Gastrocnemius medialis (tissue), 4 donors: ENCODE data around the gene RELCH.

Experiments
- POLR2A ChIP-seq, 2 donors: fragments of 450-650 bp; IDR thresholded peaks; one replicate each; pipeline ENCODE4 v1.6.1; 2017; ENCODE audit warnings: antibody characterized with exemption in 2 of 2, mild to moderate bottlenecking in 2 of 2, moderate library complexity in 2 of 2
- TF ChIP-seq, protein P1 (sequence below), 5 experiments: fragments of 450-650 bp in 3 of 5; fragments of 200-600 bp in 2 of 5; sonication (generic) in 2 of 5; IDR thresholded peaks in 4 of 5; conservative IDR thresholded peaks in 1 of 5; 1 replicate in 4 of 5; 2 replicates in 1 of 5; pipeline ENCODE4 v1.5.1; 2016 to 2019; ENCODE audit warnings: antibody characterized with exemption in 5 of 5, mild to moderate bottlenecking in 3 of 5, moderate library complexity in 3 of 5

DNA sequence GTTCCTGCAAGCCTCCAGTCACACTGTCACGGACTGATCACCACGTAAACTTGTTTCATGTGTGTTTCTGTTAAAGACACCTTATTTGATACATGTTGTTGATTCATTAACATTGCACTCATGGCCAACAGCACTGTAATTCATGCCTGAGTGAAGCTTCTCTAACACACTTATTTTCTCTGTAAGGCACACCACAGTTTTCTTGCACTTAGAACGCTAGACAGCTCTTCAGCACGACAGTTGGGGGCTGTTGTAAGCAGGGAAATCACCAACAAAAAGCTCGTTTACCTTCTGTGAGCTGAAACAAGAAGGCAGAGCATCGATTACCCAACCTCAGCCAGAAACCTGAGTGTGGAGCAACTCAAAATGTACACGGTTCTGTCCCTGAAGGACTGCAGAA lies 166.1 kb downstream of the RELCH start:
- TF ChIP-seq, protein P1, sequence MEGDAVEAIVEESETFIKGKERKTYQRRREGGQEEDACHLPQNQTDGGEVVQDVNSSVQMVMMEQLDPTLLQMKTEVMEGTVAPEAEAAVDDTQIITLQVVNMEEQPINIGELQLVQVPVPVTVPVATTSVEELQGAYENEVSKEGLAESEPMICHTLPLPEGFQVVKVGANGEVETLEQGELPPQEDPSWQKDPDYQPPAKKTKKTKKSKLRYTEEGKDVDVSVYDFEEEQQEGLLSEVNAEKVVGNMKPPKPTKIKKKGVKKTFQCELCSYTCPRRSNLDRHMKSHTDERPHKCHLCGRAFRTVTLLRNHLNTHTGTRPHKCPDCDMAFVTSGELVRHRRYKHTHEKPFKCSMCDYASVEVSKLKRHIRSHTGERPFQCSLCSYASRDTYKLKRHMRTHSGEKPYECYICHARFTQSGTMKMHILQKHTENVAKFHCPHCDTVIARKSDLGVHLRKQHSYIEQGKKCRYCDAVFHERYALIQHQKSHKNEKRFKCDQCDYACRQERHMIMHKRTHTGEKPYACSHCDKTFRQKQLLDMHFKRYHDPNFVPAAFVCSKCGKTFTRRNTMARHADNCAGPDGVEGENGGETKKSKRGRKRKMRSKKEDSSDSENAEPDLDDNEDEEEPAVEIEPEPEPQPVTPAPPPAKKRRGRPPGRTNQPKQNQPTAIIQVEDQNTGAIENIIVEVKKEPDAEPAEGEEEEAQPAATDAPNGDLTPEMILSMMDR (IDR thresholded peaks at IDR 0.05 in 4 of 5, conservative IDR thresholded peaks at IDR 0.05 in 1 of 5): no peak
- no peak for TF ChIP-seq POLR2A (IDR thresholded peaks at IDR 0.05)
